A549 treated with ZK216348 at 1 μM for 4 hours (cell line): Measurements from ENCODE around the gene KRTAP13-1. TPM values are rescaled to one million over a fixed set of nuclear protein-coding genes. Genes with fewer than 3 reads are reported as not detected.

ENCODE experiments used
- total RNA-seq: library from RNA; stranded (reverse); fragments of 200-300 nt; extraction: Qiagen RNA extraction; gene quantifications from 5 replicates; pipeline ENCODE4 v1.2.3, GENCODE V29; 2022; ENCODE audit warnings: low read depth

KRTAP13-1 gene
- total RNA-seq = not detected in 5 replicates

GRCh38 chr21:30395731-30396130 is at the start of gene KRTAP13-1:
TSS of gene KRTAP13-1 (plus strand) at chr21:30396031. CDS start at chr21:30396087, 56 bp downstream.

GRCh38 chr21:30348506-30348905 is 47.3 kb upstream of the KRTAP13-1 start, which contains the start of gene KRTAP23-1:
TSS of gene KRTAP23-1 (minus strand) at chr21:30348606. CDS start at chr21:30348606, 0 bp downstream.

GRCh38 chr21:30372139-30372770 is 23.6 kb upstream of the KRTAP13-1 start, which contains the start of gene KRTAP13-2:
TSS of gene KRTAP13-2 (minus strand) at chr21:30372271. CDS start at chr21:30372213, 58 bp downstream.

GRCh38 chr21:30425826-30426225 is 30.0 kb downstream of the KRTAP13-1 start, which contains the start of gene KRTAP13-3:
TSS of gene KRTAP13-3 (minus strand) at chr21:30425926. CDS start at chr21:30425912, 14 bp downstream.

GRCh38 chr21:30430170-30430655 is 34.4 kb downstream of the KRTAP13-1 start, which contains the start of gene KRTAP13-4:
TSS of gene KRTAP13-4 (plus strand) at chr21:30430220. CDS start at chr21:30430276, 56 bp downstream.

GRCh38 chr21:30439975-30440374 is 44.1 kb downstream of the KRTAP13-1 start, which contains the start of gene KRTAP15-1:
TSS of gene KRTAP15-1 (plus strand) at chr21:30440275. CDS start at chr21:30440328, 53 bp downstream.

Other genes starting within 250 kb of the KRTAP13-1 start
- not detected in 5 replicates for gene CLDN17, start 229.2 kb upstream of the KRTAP13-1 start, total RNA-seq
- not detected in 5 replicates for gene CLDN8, start 179.9 kb upstream of the KRTAP13-1 start, total RNA-seq
- gene KRTAP24-1, start 113.1 kb upstream of the KRTAP13-1 start, total RNA-seq = not detected in 5 replicates
- gene KRTAP25-1, start 106.5 kb upstream of the KRTAP13-1 start, total RNA-seq = not detected in 5 replicates
- gene KRTAP26-1, start 75.7 kb upstream of the KRTAP13-1 start, total RNA-seq = not detected in 5 replicates
- not detected in 5 replicates for gene KRTAP27-1, start 58.3 kb upstream of the KRTAP13-1 start, total RNA-seq
- gene KRTAP23-1, start 47.4 kb upstream of the KRTAP13-1 start, total RNA-seq = not detected in 5 replicates
- not detected in 5 replicates for gene KRTAP13-2, start 23.8 kb upstream of the KRTAP13-1 start, total RNA-seq
- gene KRTAP13-3, start 29.9 kb downstream of the KRTAP13-1 start, total RNA-seq = not detected in 5 replicates
- gene KRTAP13-4, start 34.2 kb downstream of the KRTAP13-1 start, total RNA-seq = not detected in 5 replicates
- not detected in 5 replicates for gene KRTAP15-1, start 44.2 kb downstream of the KRTAP13-1 start, total RNA-seq
- not detected in 5 replicates for gene KRTAP19-1, start 84.3 kb downstream of the KRTAP13-1 start, total RNA-seq
- not detected in 5 replicates for gene KRTAP19-2, start 91.4 kb downstream of the KRTAP13-1 start, total RNA-seq
- gene KRTAP19-3, start 96.0 kb downstream of the KRTAP13-1 start, total RNA-seq = not detected in 5 replicates
- not detected in 5 replicates for gene KRTAP19-4, start 101.1 kb downstream of the KRTAP13-1 start, total RNA-seq
- not detected in 5 replicates for gene KRTAP19-5, start 106.1 kb downstream of the KRTAP13-1 start, total RNA-seq
- gene KRTAP19-6, start 145.8 kb downstream of the KRTAP13-1 start, total RNA-seq = not detected in 5 replicates
- not detected in 5 replicates for gene KRTAP19-7, start 165.3 kb downstream of the KRTAP13-1 start, total RNA-seq
- gene KRTAP22-2, start 194.4 kb downstream of the KRTAP13-1 start, total RNA-seq = not detected in 5 replicates
- not detected in 5 replicates for gene KRTAP6-3, start 196.4 kb downstream of the KRTAP13-1 start, total RNA-seq
- not detected in 5 replicates for gene KRTAP6-2, start 202.9 kb downstream of the KRTAP13-1 start, total RNA-seq
- gene KRTAP22-1, start 205.1 kb downstream of the KRTAP13-1 start, total RNA-seq = not detected in 5 replicates
- not detected in 5 replicates for gene KRTAP6-1, start 217.9 kb downstream of the KRTAP13-1 start, total RNA-seq
- gene KRTAP20-1, start 220.4 kb downstream of the KRTAP13-1 start, total RNA-seq = not detected in 5 replicates
- not detected in 5 replicates for gene KRTAP20-4, start 224.6 kb downstream of the KRTAP13-1 start, total RNA-seq
- gene KRTAP20-2, start 239.2 kb downstream of the KRTAP13-1 start, total RNA-seq = not detected in 5 replicates
- not detected in 5 replicates for gene KRTAP20-3, start 246.8 kb downstream of the KRTAP13-1 start, total RNA-seq